ENCODE results near the gene MICAL1.
"Not testable (repeated sequence)": the region's sequence is repeated elsewhere in the genome, so short reads cannot be mapped to it uniquely, and the experiment has no call there.

Gene MICAL1

GRCh38 chr6:109477725-109478124 lies 22.2 kb upstream of the MICAL1 start:
- DNase-seq: no peak

GRCh38 chr6:109477184-109477583 lies 21.6 kb upstream of the MICAL1 start:
- DNase-seq: no peak

DNA sequence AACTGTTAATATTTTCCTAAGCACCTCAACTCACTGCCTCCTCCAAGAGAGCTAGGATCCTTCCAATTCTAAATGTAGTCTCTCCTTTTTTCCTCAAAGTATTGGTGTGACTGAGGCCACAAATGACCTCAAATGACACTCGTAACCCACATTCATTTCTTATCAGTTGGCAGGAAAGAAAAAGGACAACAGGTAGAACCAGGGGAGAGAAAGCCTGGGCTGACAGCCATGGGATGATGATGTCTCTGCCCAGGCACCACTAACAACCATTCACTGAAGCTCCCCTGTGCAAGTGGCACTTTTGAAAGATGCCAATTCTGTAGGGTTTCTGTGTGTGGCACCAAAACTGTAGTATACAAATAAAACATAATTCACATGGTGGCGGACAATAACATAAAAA lies 20.1 kb upstream of the MICAL1 start:
- DNase-seq: no peak

DNA sequence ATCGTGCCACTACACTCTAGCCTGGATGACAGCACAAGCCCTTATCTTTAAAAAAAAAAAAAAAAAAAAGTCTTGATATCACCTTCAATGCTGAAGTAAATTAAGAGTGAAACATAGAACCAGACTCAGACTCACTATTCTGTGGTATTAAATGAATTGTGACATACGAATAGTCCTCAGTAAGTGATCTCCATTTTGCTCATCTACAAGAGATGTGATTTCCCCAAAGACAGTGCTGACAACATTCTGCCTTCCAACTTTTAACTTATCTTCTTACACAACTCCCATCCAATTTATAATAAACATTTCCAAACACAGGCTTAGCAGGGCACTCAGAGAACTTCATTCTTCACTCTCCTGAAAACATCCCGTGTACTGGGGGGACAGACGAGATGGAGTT lies 19.4 kb upstream of the MICAL1 start:
- DNase-seq: no peak

DNA sequence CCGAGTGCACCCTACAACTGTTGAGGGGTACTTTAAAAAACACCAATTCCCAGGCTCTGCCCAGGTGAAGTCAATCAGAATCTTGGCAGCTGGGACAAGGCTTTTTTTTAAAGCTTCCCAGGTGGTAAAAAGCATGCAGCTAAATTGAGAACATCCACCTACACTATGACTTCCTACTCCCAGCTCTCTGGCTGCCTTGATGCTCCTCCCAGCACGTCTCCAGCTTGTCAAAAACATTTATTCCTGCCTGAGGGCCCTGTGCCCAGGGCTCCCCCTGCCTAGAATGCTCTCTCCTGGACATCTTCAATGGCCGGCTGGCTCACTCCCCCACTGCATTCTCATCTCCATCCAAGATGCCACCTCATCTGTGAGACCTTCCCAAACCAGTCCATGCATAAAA lies 17.5 kb upstream of the MICAL1 start:
- DNase-seq: no peak

DNA sequence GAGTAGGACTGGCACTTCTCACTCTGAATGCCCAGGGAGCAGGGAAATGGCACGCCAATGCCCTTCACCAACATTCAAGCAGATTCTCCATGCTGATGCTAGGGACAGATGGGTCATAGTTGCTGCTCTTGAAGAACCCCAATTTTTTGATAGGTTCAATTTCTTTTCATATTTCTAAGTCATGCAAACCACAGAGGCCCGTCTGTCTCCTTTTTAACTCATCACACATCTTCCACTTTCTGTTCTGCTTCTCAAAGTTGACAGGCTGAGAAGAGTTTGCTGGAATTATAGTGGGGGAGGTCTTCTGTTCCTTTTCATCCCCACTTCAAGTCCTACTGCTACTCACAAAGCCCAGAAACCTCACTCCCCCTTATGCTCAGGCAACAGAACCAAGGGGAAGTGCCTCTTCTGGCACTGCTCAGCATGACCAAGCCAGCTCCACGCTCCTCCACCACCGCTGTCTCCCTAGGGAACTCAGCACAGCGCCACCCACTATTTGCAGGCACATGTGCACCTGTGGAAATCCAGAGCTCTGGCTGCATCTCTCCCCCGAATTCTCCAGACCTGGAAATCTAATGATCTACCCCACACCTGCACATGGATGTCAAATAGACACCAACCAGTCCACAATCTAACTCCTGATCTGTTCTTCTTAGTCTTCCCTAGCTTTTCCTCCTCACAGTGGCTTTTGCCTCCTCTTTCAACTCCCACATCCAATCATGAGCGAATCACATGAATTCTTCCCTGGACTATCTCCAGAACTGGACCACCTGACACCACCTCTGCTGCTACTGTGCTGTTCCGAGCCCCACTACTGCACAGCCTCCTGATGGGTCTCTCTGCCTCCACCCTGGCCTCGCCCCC lies 16.8 kb upstream of the MICAL1 start:
- no peak for DNase-seq

GRCh38 chr6:109471105-109471810 lies 15.7 kb upstream of the MICAL1 start:
- DNase-seq: no peak

GRCh38 chr6:109469591-109470189 lies 14.1 kb upstream of the MICAL1 start:
- DNase-seq: no peak

DNA sequence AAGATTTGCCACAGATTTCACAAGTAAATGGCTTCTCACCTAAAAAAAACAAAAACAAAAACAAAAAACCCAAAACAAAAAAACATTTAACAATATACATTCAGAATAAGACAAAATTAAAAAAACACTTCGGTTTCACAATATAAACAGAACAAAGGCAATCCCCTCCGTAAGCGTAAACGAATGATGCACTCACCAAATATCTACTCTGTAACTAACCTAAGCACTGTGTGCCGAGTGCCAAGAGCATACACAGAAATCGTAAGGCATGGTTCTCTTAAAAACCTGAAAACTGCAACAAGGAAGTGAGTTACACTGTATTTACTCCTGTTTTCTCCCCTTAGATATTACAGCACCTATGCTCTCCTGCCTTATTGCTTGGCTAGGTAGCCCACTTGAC lies 12.1 kb upstream of the MICAL1 start:
- DNase-seq: no peak

DNA sequence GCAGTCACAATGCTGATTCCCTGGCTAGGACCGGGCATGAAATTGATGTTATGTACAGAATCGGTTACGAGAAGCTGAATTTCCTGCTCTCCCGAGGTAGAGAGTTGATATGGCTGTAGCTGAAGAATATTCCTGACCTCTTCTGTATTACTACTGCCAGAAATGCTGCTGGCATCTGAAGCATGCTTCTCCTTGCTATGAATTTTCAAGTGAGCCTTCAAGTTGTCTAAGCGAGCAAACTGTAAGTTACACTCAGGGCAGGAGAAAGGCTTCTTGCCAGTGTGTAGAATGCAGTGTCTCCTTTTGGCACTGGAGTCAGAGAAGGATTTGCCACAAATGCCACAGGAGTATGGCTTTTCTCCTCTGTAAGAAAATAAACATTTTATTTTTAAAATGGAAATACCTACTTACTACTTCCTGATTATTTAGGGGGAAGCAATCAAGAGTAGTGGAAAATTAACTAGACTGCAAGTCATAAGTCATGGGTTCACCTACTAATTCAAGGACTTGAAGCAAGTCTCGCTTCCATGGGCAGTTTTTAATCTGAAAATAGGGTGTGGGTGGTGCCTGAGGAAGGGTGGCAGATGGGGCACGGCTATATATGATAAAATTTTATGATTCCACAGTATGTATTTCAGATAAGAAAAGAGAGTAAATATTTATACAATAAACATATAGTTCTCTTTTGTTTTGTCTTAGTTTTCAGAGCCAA lies 10.8 kb upstream of the MICAL1 start:
- no peak for DNase-seq

DNA sequence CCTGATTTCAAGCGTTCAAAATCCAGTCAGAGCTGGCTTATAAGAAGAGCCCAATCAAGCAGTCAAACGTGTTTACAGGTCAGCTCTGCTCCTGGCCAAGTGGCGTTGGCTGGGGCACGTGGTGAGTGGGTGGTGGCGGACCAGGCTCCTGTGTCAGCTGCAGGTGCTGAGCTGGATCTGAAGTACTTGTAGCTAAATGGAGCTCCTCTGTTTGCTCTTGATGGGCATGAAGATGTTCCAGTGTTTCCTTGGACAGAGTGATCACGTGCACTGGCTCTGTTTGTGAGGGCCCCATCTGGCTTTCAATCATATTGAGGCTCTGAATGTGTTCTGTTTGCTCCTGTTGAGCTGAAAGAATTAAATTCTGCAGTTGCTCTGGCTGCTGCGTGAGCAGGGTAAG lies 10.2 kb upstream of the MICAL1 start:
- no peak for DNase-seq

GRCh38 chr6:109461733-109462526 lies 6.4 kb upstream of the MICAL1 start:
- DNase-seq: no peak

- not testable (repeated sequence) for DNase-seq
Observed at GRCh38 chr6:109461205-109461604, 5.6 kb upstream of the MICAL1 start.

DNA sequence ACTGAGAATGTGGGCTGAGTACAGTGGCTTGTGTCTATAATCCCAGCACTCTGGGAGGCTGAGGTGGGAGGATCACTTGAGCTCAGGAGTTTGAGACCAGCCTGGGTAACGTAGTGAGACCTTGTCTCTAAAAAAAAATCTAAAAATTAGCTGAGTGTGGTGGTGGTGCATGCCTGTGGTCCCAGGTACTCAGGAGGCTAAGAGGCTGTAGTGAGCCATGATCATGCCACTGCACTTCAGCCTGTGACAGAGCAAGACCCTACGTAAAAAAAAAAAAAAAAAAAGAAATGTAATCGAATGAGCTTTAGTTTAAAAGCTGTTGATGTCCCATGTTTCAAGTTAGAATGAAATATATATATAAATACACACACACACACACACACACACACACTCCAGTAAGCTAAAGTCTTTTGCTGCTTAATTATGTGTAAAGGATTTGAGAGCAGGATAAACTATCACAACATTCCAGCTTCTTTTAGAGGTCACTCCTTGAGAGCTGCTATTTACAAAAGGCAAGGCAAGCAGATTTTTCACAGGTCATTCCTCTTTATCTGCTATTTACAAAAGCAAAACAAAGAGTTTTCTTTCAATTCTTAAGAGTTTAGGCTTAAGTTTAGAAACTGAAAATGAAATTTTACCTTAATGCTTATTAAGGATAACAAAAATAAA lies 4.7 kb upstream of the MICAL1 start:
- DNase-seq: no peak

- no peak for DNase-seq
Observed at GRCh38 chr6:109458774-109459531, 3.4 kb upstream of the MICAL1 start.

- DNase-seq: no peak
Observed at GRCh38 chr6:109457562-109457996, 2.0 kb upstream of the MICAL1 start.

DNA sequence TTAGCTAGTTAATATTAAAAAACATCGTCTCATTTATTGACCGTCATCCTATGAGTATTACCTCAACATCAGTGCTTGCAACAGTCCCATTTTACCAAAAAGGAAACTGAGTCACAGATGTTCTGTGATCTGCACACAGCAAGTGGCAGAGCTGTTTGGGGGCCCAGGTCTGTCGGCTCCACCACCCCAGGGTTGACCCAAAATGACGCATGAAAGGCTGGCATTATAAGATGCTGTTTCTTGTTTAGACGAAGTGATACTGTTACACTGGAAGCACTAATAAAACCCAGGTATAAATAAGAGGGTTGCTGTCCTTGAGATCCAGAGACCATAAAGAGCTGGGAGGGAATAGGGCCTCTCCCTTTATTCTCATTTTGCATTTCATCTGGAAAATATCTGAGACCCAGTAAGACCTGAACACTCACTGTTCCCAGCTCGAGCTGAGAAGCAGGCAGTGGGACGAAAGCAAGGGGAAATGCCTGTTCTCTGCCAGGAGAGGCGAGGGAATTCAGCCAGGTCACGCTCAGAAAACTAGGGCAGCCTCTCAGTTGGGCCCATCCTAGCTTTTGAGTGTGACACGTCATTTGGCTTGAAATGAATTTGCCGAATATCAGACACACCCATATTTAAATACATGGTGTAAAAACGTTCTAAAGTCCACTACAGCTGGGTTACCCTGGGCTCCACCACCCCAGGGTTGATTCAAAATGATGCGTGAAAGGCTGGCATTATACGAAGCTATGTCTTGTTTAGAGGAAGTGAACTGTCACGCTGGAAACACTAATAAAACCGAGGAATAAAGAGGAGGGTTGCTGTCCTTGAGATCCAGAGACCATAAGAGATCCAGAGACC lies 1.4 kb upstream of the MICAL1 start:
- peak; percentile 76 for DNase-seq

DNA sequence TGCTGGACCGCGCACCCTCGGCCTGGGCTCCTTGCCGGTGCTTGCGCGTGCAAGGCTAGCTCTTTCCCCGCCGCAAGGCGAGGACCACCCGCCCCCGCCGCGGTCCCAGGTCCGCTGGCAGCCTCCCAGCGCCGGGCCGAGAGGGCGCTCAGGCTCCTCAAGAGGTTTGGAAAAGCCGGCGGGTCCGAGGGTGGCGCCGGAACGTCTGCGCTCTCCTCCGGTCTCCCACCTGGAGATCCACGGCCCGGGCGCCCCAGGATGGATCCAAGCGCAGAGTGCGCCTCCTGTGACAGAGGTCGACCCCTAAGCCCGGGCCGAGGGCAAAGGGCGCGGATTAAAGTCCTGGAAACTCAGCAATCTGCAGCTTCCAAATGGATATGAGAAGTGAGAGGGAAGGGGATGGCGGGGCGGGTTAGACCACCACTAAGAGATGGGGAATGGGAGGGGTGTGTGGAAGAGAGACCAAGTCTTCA lies 575 bp upstream of the MICAL1 start:
- no peak for DNase-seq

- DNase-seq: peak; percentile 59
Observed at GRCh38 chr6:109454496-109455436, 806 bp downstream of the MICAL1 start.
